ENCODE data around the gene SMIM1.

DNA sequence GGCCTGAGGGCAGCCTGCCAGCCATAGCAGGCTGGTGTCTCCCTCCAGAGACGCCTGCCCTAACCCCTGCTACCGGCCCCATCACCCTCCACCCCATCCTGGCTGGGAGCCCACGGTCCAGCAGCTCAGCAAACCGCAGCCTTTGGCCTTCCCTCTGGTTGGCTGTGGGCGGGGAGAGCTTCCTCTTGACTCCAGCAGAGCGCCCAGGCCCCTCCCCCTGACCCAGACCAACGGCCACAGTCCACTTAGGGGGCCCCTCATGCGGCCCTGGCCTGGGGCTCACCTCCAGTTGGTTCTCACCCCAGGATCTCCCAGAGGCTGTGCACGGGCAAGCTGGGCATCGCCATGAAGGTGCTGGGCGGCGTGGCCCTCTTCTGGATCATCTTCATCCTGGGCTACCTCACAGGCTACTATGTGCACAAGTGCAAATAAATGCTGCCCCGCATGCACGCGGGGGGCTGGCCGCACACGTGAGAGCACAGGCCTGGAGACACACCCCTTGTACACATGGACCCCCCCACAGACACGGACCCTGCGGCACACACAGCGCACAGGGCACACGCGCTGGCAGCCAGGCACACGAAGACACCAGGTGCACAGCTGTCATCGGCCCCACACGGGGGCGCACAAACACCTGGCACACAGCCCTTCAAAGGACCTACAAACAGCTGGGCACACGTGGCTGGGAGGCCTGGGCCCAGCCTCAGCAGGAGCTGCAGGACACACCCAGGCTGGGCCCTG, 3.1 kb downstream of the SMIM1 start:
- TF ChIP-seq POLR2A (IDR thresholded peaks at IDR 0.05; ENCODE audit: low read length) (no peak), CEBPB (IDR thresholded peaks at IDR 0.05) (no peak), EP300 (IDR thresholded peaks at IDR 0.05) (no peak), MYC (IDR thresholded peaks at IDR 0.05; ENCODE audit: borderline replicate concordance, low read length) (no peak), JUN (IDR thresholded peaks at IDR 0.05) (no peak), RFX5 (IDR thresholded peaks at IDR 0.05) (no peak), RARB (CRISPR knock-in tag; IDR thresholded peaks at IDR 0.05) (no peak), BHLHE40 (IDR thresholded peaks at IDR 0.05; ENCODE audit: low read depth, low read length) (no peak)
- TF ChIP-seq, protein P1, sequence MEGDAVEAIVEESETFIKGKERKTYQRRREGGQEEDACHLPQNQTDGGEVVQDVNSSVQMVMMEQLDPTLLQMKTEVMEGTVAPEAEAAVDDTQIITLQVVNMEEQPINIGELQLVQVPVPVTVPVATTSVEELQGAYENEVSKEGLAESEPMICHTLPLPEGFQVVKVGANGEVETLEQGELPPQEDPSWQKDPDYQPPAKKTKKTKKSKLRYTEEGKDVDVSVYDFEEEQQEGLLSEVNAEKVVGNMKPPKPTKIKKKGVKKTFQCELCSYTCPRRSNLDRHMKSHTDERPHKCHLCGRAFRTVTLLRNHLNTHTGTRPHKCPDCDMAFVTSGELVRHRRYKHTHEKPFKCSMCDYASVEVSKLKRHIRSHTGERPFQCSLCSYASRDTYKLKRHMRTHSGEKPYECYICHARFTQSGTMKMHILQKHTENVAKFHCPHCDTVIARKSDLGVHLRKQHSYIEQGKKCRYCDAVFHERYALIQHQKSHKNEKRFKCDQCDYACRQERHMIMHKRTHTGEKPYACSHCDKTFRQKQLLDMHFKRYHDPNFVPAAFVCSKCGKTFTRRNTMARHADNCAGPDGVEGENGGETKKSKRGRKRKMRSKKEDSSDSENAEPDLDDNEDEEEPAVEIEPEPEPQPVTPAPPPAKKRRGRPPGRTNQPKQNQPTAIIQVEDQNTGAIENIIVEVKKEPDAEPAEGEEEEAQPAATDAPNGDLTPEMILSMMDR (IDR thresholded peaks at IDR 0.05): peak; percentile 31; the same call in 2 of the 3 replicates
- TF ChIP-seq, protein P2, sequence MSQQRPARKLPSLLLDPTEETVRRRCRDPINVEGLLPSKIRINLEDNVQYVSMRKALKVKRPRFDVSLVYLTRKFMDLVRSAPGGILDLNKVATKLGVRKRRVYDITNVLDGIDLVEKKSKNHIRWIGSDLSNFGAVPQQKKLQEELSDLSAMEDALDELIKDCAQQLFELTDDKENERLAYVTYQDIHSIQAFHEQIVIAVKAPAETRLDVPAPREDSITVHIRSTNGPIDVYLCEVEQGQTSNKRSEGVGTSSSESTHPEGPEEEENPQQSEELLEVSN (IDR thresholded peaks at IDR 0.05; ENCODE audit: borderline replicate concordance, low read depth): peak; percentile 46; the same call in 1 of the 2 replicates
- TF ChIP-seq, protein P3, sequence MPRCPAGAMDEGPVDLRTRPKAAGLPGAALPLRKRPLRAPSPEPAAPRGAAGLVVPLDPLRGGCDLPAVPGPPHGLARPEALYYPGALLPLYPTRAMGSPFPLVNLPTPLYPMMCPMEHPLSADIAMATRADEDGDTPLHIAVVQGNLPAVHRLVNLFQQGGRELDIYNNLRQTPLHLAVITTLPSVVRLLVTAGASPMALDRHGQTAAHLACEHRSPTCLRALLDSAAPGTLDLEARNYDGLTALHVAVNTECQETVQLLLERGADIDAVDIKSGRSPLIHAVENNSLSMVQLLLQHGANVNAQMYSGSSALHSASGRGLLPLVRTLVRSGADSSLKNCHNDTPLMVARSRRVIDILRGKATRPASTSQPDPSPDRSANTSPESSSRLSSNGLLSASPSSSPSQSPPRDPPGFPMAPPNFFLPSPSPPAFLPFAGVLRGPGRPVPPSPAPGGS (IDR thresholded peaks at IDR 0.05): no peak
- TF ChIP-seq, protein P4, sequence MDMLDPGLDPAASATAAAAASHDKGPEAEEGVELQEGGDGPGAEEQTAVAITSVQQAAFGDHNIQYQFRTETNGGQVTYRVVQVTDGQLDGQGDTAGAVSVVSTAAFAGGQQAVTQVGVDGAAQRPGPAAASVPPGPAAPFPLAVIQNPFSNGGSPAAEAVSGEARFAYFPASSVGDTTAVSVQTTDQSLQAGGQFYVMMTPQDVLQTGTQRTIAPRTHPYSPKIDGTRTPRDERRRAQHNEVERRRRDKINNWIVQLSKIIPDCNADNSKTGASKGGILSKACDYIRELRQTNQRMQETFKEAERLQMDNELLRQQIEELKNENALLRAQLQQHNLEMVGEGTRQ (IDR thresholded peaks at IDR 0.05): no peak
- TF ChIP-seq, protein P5, sequence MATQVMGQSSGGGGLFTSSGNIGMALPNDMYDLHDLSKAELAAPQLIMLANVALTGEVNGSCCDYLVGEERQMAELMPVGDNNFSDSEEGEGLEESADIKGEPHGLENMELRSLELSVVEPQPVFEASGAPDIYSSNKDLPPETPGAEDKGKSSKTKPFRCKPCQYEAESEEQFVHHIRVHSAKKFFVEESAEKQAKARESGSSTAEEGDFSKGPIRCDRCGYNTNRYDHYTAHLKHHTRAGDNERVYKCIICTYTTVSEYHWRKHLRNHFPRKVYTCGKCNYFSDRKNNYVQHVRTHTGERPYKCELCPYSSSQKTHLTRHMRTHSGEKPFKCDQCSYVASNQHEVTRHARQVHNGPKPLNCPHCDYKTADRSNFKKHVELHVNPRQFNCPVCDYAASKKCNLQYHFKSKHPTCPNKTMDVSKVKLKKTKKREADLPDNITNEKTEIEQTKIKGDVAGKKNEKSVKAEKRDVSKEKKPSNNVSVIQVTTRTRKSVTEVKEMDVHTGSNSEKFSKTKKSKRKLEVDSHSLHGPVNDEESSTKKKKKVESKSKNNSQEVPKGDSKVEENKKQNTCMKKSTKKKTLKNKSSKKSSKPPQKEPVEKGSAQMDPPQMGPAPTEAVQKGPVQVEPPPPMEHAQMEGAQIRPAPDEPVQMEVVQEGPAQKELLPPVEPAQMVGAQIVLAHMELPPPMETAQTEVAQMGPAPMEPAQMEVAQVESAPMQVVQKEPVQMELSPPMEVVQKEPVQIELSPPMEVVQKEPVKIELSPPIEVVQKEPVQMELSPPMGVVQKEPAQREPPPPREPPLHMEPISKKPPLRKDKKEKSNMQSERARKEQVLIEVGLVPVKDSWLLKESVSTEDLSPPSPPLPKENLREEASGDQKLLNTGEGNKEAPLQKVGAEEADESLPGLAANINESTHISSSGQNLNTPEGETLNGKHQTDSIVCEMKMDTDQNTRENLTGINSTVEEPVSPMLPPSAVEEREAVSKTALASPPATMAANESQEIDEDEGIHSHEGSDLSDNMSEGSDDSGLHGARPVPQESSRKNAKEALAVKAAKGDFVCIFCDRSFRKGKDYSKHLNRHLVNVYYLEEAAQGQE (IDR thresholded peaks at IDR 0.05): no peak
